ENCODE measurements around the gene MIER3.

DNA sequence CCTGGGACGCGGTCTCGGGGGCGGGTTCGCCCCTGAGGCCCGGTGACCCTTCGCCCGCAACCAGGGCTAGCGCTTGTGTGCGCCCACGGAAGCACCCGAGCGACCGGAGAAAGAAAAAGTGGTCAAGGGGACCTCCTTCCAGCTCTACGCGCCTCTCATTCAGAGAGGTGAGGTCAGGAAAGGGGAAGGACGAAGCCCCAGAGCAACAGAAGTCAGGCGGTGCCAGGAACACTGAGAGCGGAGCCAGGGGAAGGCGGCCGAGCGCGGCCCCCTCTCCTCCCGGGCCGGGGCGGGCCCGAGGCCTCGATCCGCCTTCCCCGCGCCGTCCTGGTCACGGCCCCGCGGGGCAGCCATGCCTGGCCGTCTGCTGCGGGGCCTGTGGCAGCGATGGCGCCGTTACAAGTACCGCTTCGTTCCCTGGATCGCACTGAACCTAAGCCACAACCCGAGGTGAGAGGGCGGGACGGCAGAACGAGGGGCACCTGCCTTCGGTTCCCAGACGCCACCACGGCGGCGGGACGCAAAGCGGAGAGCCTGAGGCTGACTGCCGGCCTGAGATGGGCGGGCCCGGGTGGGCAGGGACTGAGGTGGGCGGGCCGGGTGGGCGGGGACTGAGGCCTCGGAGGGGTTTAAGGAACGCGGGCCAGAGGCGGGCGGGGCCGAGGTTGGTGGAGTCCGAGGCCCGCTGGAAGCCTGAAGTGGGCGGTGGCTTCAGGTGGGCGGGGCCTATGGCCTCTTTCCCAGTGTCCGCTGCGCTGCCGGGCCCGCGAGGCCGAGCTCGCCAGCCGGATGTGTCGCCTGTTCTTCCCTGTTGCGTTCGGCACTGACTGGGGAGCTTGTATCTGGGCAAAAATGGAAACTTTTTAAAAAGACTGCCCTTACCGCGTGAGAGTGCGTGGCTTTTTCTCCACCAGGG, 42.4 kb downstream of the MIER3 start, which contains the start of gene SETD9:
- TF ChIP-seq, protein P1, sequence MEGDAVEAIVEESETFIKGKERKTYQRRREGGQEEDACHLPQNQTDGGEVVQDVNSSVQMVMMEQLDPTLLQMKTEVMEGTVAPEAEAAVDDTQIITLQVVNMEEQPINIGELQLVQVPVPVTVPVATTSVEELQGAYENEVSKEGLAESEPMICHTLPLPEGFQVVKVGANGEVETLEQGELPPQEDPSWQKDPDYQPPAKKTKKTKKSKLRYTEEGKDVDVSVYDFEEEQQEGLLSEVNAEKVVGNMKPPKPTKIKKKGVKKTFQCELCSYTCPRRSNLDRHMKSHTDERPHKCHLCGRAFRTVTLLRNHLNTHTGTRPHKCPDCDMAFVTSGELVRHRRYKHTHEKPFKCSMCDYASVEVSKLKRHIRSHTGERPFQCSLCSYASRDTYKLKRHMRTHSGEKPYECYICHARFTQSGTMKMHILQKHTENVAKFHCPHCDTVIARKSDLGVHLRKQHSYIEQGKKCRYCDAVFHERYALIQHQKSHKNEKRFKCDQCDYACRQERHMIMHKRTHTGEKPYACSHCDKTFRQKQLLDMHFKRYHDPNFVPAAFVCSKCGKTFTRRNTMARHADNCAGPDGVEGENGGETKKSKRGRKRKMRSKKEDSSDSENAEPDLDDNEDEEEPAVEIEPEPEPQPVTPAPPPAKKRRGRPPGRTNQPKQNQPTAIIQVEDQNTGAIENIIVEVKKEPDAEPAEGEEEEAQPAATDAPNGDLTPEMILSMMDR (IDR thresholded peaks at IDR 0.05 in 4 of 5, conservative IDR thresholded peaks at IDR 0.05 in 1 of 5), result no peak
- TF ChIP-seq POLR2A (IDR thresholded peaks at IDR 0.05), result peak; percentile 66 to 73
